Measurements from ENCODE around the gene SLC9A3. TPM values are rescaled to one million over a fixed set of nuclear protein-coding genes. Genes with fewer than 3 reads are reported as not detected.
"Not testable (repeated sequence)": the region's sequence is repeated elsewhere in the genome, so short reads cannot be mapped to it uniquely, and the experiment has no call there.

The SLC9A3 gene
- 0.81 TPM for total RNA-seq

GRCh38 chr5:524234-524972 lies at the start of gene SLC9A3:
Gene SLC9A3 (minus strand): TSS chr5:524449.
- ATAC-seq (no peak), DNase-seq (ENCODE audit: low spot score) (no peak)

- peak; percentile 37 for DNase-seq (ENCODE audit: low spot score)
- ATAC-seq, result no peak
Measured at GRCh38 chr5:573976-574375, 49.7 kb upstream of the SLC9A3 start.

- DNase-seq (ENCODE audit: low spot score) (no peak), ATAC-seq (no peak)
Measured at GRCh38 chr5:573206-573605, 49.0 kb upstream of the SLC9A3 start.

- DNase-seq (ENCODE audit: low spot score), result peak; percentile 7
- ATAC-seq, result no peak
Measured at GRCh38 chr5:572398-573019, 48.3 kb upstream of the SLC9A3 start.

GRCh38 chr5:571791-572190 lies 47.5 kb upstream of the SLC9A3 start:
- ATAC-seq, result no peak
- DNase-seq (ENCODE audit: low spot score), result no peak

- no peak for DNase-seq (ENCODE audit: low spot score)
Measured at GRCh38 chr5:570886-571285, 46.6 kb upstream of the SLC9A3 start.

GRCh38 chr5:570446-570845 lies 46.2 kb upstream of the SLC9A3 start:
- ATAC-seq (no peak), DNase-seq (ENCODE audit: low spot score) (no peak)

More at GRCh38 chr5:570886-571285, 46.6 kb upstream of the SLC9A3 start:
- ATAC-seq, result no peak

- no peak for ATAC-seq
- no peak for DNase-seq (ENCODE audit: low spot score)
Measured at GRCh38 chr5:569868-570361, 45.7 kb upstream of the SLC9A3 start.

- ATAC-seq (no peak), DNase-seq (ENCODE audit: low spot score) (no peak)
Measured at GRCh38 chr5:569358-569867, 45.2 kb upstream of the SLC9A3 start.

- no peak for DNase-seq (ENCODE audit: low spot score)
- ATAC-seq, result no peak
Measured at GRCh38 chr5:568809-569208, 44.6 kb upstream of the SLC9A3 start.

GRCh38 chr5:568061-568781 lies 44.0 kb upstream of the SLC9A3 start:
- DNase-seq (ENCODE audit: low spot score) (no peak), ATAC-seq (no peak)

- DNase-seq (ENCODE audit: low spot score), result no peak
- ATAC-seq, result no peak
Measured at GRCh38 chr5:567664-568060, 43.4 kb upstream of the SLC9A3 start.

GRCh38 chr5:566636-567309 lies 42.5 kb upstream of the SLC9A3 start:
- ATAC-seq, result no peak
- no peak for DNase-seq (ENCODE audit: low spot score)

- no peak for ATAC-seq
- no peak for DNase-seq (ENCODE audit: low spot score)
Measured at GRCh38 chr5:565782-566440, 41.7 kb upstream of the SLC9A3 start.

- no peak for ATAC-seq
- no peak for DNase-seq (ENCODE audit: low spot score)
Measured at GRCh38 chr5:561408-561807, 37.2 kb upstream of the SLC9A3 start.

- DNase-seq (ENCODE audit: low spot score), result no peak
- ATAC-seq, result no peak
Measured at GRCh38 chr5:560792-561166, 36.5 kb upstream of the SLC9A3 start.

GRCh38 chr5:558871-559503 lies 34.7 kb upstream of the SLC9A3 start:
- no peak for ATAC-seq
- peak; percentile 24 for DNase-seq (ENCODE audit: low spot score)

- no peak for ATAC-seq
Measured at GRCh38 chr5:558326-558725, 34.1 kb upstream of the SLC9A3 start.

GRCh38 chr5:557917-558316 lies 33.7 kb upstream of the SLC9A3 start:
- not testable (repeated sequence) for ATAC-seq; DNase-seq (ENCODE audit: low spot score)

More at GRCh38 chr5:558326-558725, 34.1 kb upstream of the SLC9A3 start:
- no peak for DNase-seq (ENCODE audit: low spot score)

- ATAC-seq, result no peak
Measured at GRCh38 chr5:556909-557441, 32.7 kb upstream of the SLC9A3 start.

More at GRCh38 chr5:556909-557441, 32.7 kb upstream of the SLC9A3 start:
- DNase-seq (ENCODE audit: low spot score), result peak; percentile 37
